IMR-90 (cell line): ENCODE measurements around the gene P2RX3. TPM values are rescaled to one million over a fixed set of nuclear protein-coding genes. Genes with fewer than 3 reads are reported as not detected.

ENCODE experiments used
- ATAC-seq: fragments of 200-7000 bp; cut with Tn5 transposase; 2 replicates; pipeline ENCODE4 v1.9.1; 2020; ENCODE audit warnings: low read depth, mild to moderate bottlenecking, moderate library complexity
- BruUV-seq: library from RNA; stranded (reverse); fragments of 400-500 nt; replicated peaks from 2 replicates; lab custom pipeline; 2021; lab: Mats Ljungman, UMichigan
- CTCF ChIA-PET: fragments of 300-600 bp; formaldehyde crosslinking; extraction: SDS; loops from one replicate; lab custom pipeline; 2021; ENCODE audit warnings: antibody characterized with exemption; lab: Yijun Ruan, JAX
- POLR2A ChIA-PET: fragments of 300-600 bp; sonication (Branson Sonifier 250); formaldehyde crosslinking; loops from one replicate; lab custom pipeline; 2022; ENCODE audit warnings: antibody characterized with exemption; ENCODE audit not compliant: unreplicated experiment; lab: Charles Lee
- DNase-seq: peaks from one replicate; pipeline ENCODE4 v3.0.0; 2013
- H2AFZ ChIP-seq: replicated peaks from 2 replicates; pipeline ENCODE3; 2013; ENCODE audit warnings: low read length, mild to moderate bottlenecking; ENCODE audit not compliant: poor library complexity
- H2AK5ac ChIP-seq: 2 replicates; pipeline ENCODE4 v1.6.1; 2013; ENCODE audit warnings: low read depth, low read length, inconsistent platforms
- H2AK9ac ChIP-seq: replicated peaks from 2 replicates; pipeline ENCODE3; 2013; ENCODE audit warnings: mild to moderate bottlenecking, low read depth, low read length, moderate library complexity; ENCODE audit not compliant: poor library complexity
- H2BK120ac ChIP-seq: 2 replicates; pipeline ENCODE4 v1.6.1; 2013; ENCODE audit warnings: low read depth, low read length, inconsistent platforms
- H2BK15ac ChIP-seq: 3 replicates; pipeline ENCODE4 v1.6.1; 2013; ENCODE audit warnings: low read depth, low read length, inconsistent platforms
- H2BK20ac ChIP-seq: 2 replicates; pipeline ENCODE4 v1.6.1; 2013; ENCODE audit warnings: low read depth, mild to moderate bottlenecking, inconsistent platforms, low read length, moderate library complexity
- H2BK5ac ChIP-seq: 2 replicates; pipeline ENCODE4 v1.6.1; 2013; ENCODE audit warnings: mild to moderate bottlenecking, low read depth, low read length, inconsistent platforms; ENCODE audit not compliant: poor library complexity, severe bottlenecking
- H3K14ac ChIP-seq: replicated peaks from 2 replicates; pipeline ENCODE4 v1.6.1; 2013; ENCODE audit warnings: low read depth, low read length, inconsistent platforms
- H3K18ac ChIP-seq: 2 replicates; pipeline ENCODE4 v1.6.1; 2013; ENCODE audit warnings: low read depth, low read length, control low read depth
- H3K23ac ChIP-seq: 2 replicates; pipeline ENCODE4 v1.6.1; 2013; ENCODE audit warnings: low read depth, low read length, inconsistent platforms
- H3K27ac ChIP-seq: 2 replicates; pipeline ENCODE4 v1.5.1; 2013; ENCODE audit warnings: mild to moderate bottlenecking, control low read depth, low read length; ENCODE audit not compliant: insufficient read depth
- H3K27me3 ChIP-seq: 2 replicates; pipeline ENCODE4 v1.6.1; 2013; ENCODE audit warnings: low read length; ENCODE audit not compliant: control insufficient read depth, insufficient read depth
- H3K36me3 ChIP-seq: 2 replicates; pipeline ENCODE4 v1.6.1; 2013; ENCODE audit warnings: low read length, mixed read lengths; ENCODE audit not compliant: control insufficient read depth, insufficient read depth
- H3K4ac ChIP-seq: 2 replicates; pipeline ENCODE4 v1.6.1; 2013; ENCODE audit warnings: low read depth, low read length, inconsistent platforms
- H3K4me1 ChIP-seq: 2 replicates; pipeline ENCODE4 v1.6.1; 2013; ENCODE audit warnings: low read length, mixed read lengths; ENCODE audit not compliant: control insufficient read depth, insufficient read depth
- H3K4me2 ChIP-seq: 2 replicates; pipeline ENCODE4 v1.6.1; 2013; ENCODE audit warnings: low read depth, mild to moderate bottlenecking, control low read depth, low read length, moderate library complexity
- H3K4me3 ChIP-seq: 2 replicates; pipeline ENCODE4 v1.5.1; 2013; ENCODE audit warnings: low read depth, mild to moderate bottlenecking, control low read depth, low read length, moderate library complexity; ENCODE audit not compliant: insufficient read depth
- H3K56ac ChIP-seq: 2 replicates; pipeline ENCODE4 v1.6.1; 2013; ENCODE audit warnings: low read length, inconsistent platforms; ENCODE audit not compliant: insufficient read depth; ENCODE audit errors: extremely low read depth
- H3K79me1 ChIP-seq, 2 experiments: 2 replicates each; pipeline ENCODE4 v1.6.1; 2013; ENCODE audit warnings: low read length in 2 of 2, inconsistent platforms in 1 of 2, low read depth in 1 of 2
- H3K9ac ChIP-seq: 2 replicates; pipeline ENCODE4 v1.6.1; 2013; ENCODE audit warnings: low read depth, low read length, control low read depth
- H3K9me1 ChIP-seq: 2 replicates; pipeline ENCODE4 v1.6.1; 2013; ENCODE audit warnings: low read length, inconsistent platforms; ENCODE audit not compliant: insufficient read depth
- H3K9me3 ChIP-seq: 2 replicates; pipeline ENCODE4 v1.6.1; 2013; ENCODE audit warnings: low read length; ENCODE audit not compliant: control insufficient read depth, insufficient read depth
- H4K20me1 ChIP-seq: 2 replicates; pipeline ENCODE4 v1.6.1; 2013; ENCODE audit warnings: low read length, inconsistent platforms; ENCODE audit not compliant: insufficient read depth
- H4K5ac ChIP-seq: 2 replicates; pipeline ENCODE4 v1.6.1; 2013; ENCODE audit warnings: mild to moderate bottlenecking, low read depth, low read length, control low read depth
- H4K8ac ChIP-seq, 2 experiments: 2 replicates each; pipeline ENCODE4 v1.6.1; 2013; ENCODE audit warnings: low read depth in 2 of 2, low read length in 2 of 2, control low read depth in 1 of 2, inconsistent platforms in 1 of 2
- H4K91ac ChIP-seq: 2 replicates; pipeline ENCODE4 v1.6.1; 2013; ENCODE audit warnings: low read depth, low read length, inconsistent platforms; ENCODE audit not compliant: insufficient read depth
- BHLHE40 ChIP-seq: fragments of 150-350 bp; IDR thresholded peaks from 2 replicates; pipeline ENCODE4 v1.6.1; 2016; ENCODE audit warnings: mild to moderate bottlenecking, low read depth, low read length
- CHD1 ChIP-seq: IDR thresholded peaks from 2 replicates; pipeline ENCODE4 v1.6.1; 2012; ENCODE audit warnings: low read depth, low read length, improper control_type of control experiment
- CTCF ChIP-seq: conservative IDR thresholded peaks from 2 replicates; pipeline ENCODE4 v1.5.1; 2012; ENCODE audit warnings: mild to moderate bottlenecking, low read depth, low read length, improper control_type of control experiment
- ELK1 ChIP-seq: fragments of 150-350 bp; IDR thresholded peaks from 2 replicates; pipeline ENCODE4 v1.6.1; 2016; ENCODE audit warnings: low read depth, mild to moderate bottlenecking, low read length, moderate library complexity, borderline replicate concordance
- FOS ChIP-seq: fragments of 150-350 bp; IDR thresholded peaks from 2 replicates; pipeline ENCODE4 v1.6.1; 2016; ENCODE audit warnings: low read depth, low read length
- MAFK ChIP-seq: IDR thresholded peaks from 2 replicates; pipeline ENCODE4 v1.6.1; 2012; ENCODE audit warnings: low read depth, low read length, improper control_type of control experiment
- MAZ ChIP-seq: IDR thresholded peaks from 2 replicates; pipeline ENCODE4 v1.6.1; 2012; ENCODE audit warnings: low read depth, mild to moderate bottlenecking, low read length, improper control_type of control experiment, moderate library complexity, borderline replicate concordance
- MXI1 ChIP-seq: IDR thresholded peaks from 2 replicates; pipeline ENCODE4 v1.6.1; 2012; ENCODE audit warnings: low read depth, mild to moderate bottlenecking, low read length, moderate library complexity, borderline replicate concordance
- NFE2L2 ChIP-seq: fragments of 150-350 bp; IDR thresholded peaks from 2 replicates; pipeline ENCODE4 v1.6.1; 2016; ENCODE audit warnings: low read depth, mild to moderate bottlenecking, low read length
- POLR2A ChIP-seq: IDR thresholded peaks from 2 replicates; pipeline ENCODE4 v1.6.1; 2012; ENCODE audit warnings: mild to moderate bottlenecking, low read depth, low read length
- RAD21 ChIP-seq: IDR thresholded peaks from 2 replicates; pipeline ENCODE4 v1.6.1; 2012; ENCODE audit warnings: low read length, improper control_type of control experiment
- RCOR1 ChIP-seq: IDR thresholded peaks from 2 replicates; pipeline ENCODE4 v1.6.1; 2012; ENCODE audit warnings: mild to moderate bottlenecking, low read length, improper control_type of control experiment; ENCODE audit not compliant: insufficient replicate concordance
- RFX5 ChIP-seq: IDR thresholded peaks from 2 replicates; pipeline ENCODE4 v1.8.0; 2012; ENCODE audit warnings: low read depth, mild to moderate bottlenecking, low read length, moderate library complexity
- SMC3 ChIP-seq: fragments of 150-350 bp; IDR thresholded peaks from 2 replicates; pipeline ENCODE4 v1.6.1; 2016; ENCODE audit warnings: low read depth, mild to moderate bottlenecking, antibody characterized with exemption, low read length, moderate library complexity
- USF2 ChIP-seq: fragments of 150-350 bp; IDR thresholded peaks from 2 replicates; pipeline ENCODE4 v1.6.1; 2017; ENCODE audit warnings: mild to moderate bottlenecking, antibody characterized with exemption, low read length, low read depth
- WGBS, 2 experiments: methylation state at CpG; one replicate each; pipeline versions ENCODE4 v1.1.5 to v1.1.7; 2013; ENCODE audit warnings: missing lambda C conversion rate in 2 of 2; ENCODE audit not compliant: insufficient read length in 1 of 2; ENCODE audit errors: extremely low coverage in 2 of 2; 5-methylcytosine and 5-hydroxymethylcytosine counted together
- dilution Hi-C: fragments of 300-500 bp; cut with HindIII; formaldehyde crosslinking; loops from one replicate; pipeline ENCODE4 v1.14.3; 2018; ENCODE audit warnings: low sequenced_read_pairs; ENCODE audit not compliant: unreplicated experiment
- in situ Hi-C: fragments of 300-500 bp; cut with MboI; formaldehyde crosslinking; loops from 3 replicates; pipeline ENCODE4 v1.14.3; 2019; ENCODE audit warnings: low sequenced_read_pairs, inconsistent platforms, mixed read lengths
- intact Hi-C: fragments of 100-400 bp; cut with micrococcal nuclease; formaldehyde crosslinking; loops from 2 replicates; pipeline ENCODE4 v1.10.0; 2022
- polyA plus RNA-seq, 3 experiments: library from polyadenylated mRNA; depleted of rRNA; stranded (reverse); fragments of >200 nt; gene quantifications; 2 replicates each; pipeline ENCODE4 v1.2.3, GENCODE V29; 2012; ENCODE audit warnings: low replicate concordance in 1 of 3
- total RNA-seq: library from RNA; depleted of rRNA; stranded (reverse); fragments of >200 nt; gene quantifications from 2 replicates; pipeline ENCODE4 v1.2.3, GENCODE V29; 2012

Gene P2RX3
- total and polyA plus RNA-seq, 2 of the 4 experiments (the other 2 are of a cell fraction): not detected

GRCh38 chr11:57413681-57414080 lies 75.5 kb downstream of the P2RX3 start:
- Histone ChIP-seq H4K91ac (no peak overlapping the region), H3K36me3 (peaks cover 31% of the 10 kb centered on the region), H4K8ac (no peak overlapping the region), H3K18ac (no peak overlapping the region), H2BK20ac (no peak overlapping the region), H3K79me1 (no peaks in the 10 kb centered on the region), H3K9ac (no peak overlapping the region), H3K56ac (no peak overlapping the region), H3K9me1 (no peaks in the 10 kb centered on the region; the same call in 1 of the 2 replicates), H2AK9ac (no peak overlapping the region), H3K4ac (no peak overlapping the region), H4K5ac (no peak overlapping the region), H2AFZ (no peak overlapping the region), H3K9me3 (no peaks in the 10 kb centered on the region), H3K4me2 (no peak overlapping the region), H3K23ac (no peak overlapping the region), H3K27me3 (no peaks in the 10 kb centered on the region), H4K20me1 (no peaks in the 10 kb centered on the region), H3K27ac (no peak overlapping the region), H2AK5ac (no peak overlapping the region), H3K14ac (no peak overlapping the region), H2BK15ac (no peak overlapping the region), H3K4me3 (no peak overlapping the region), H3K4me1 (peaks cover 3% of the 10 kb centered on the region; the same call in 1 of the 2 replicates), H2BK120ac (no peak overlapping the region), H2BK5ac (no peak overlapping the region)
- no peak for TF ChIP-seq MXI1
- no peak for TF ChIP-seq RAD21
- TF ChIP-seq CHD1: no peak
- TF ChIP-seq SMC3: no peak
- no peak for TF ChIP-seq CTCF
- TF ChIP-seq FOS: no peak
- no peak for TF ChIP-seq MAZ
- no peak for TF ChIP-seq RCOR1
- TF ChIP-seq RFX5: no peak
- TF ChIP-seq BHLHE40: no peak
- no peak for TF ChIP-seq POLR2A
- no peak for TF ChIP-seq USF2
- no peak for TF ChIP-seq NFE2L2
- no peak for TF ChIP-seq ELK1
- TF ChIP-seq MAFK: no peak
- intact Hi-C loops (no loop called here), in situ Hi-C loops (no loop called here), dilution Hi-C loops (no loop called here)
- BruUV-seq: no TSS peak
- CTCF ChIA-PET: no interaction called here
- DNase-seq: no peak
- ATAC-seq: no peak
- POLR2A ChIA-PET: no interaction called here
- WGBS, 2 experiments: 86% methylated on average over 2 of the region's 4 CpGs; no CpG with 5 or more reads in 1 of the 2 experiments
